HG02642 (cell line): ENCODE data around the gene PI4K2A.
A peak's percentile ranks its signal among the peaks of the same experiment; 100 is the strongest.

Experiments used
- ATAC-seq: cut with Tn5 transposase; IDR thresholded peaks from one replicate; pipeline ENCODE4 v1.9.1; 2021; ENCODE audit warnings: mild to moderate bottlenecking; ENCODE audit not compliant: unreplicated experiment, poor library complexity

The PI4K2A gene

GRCh38 chr10:97640174-97640867 lies at the start of gene PI4K2A:
TSS of gene PI4K2A (plus strand) at chr10:97640671. CDS start at chr10:97640743, 72 bp downstream.
- ATAC-seq: peak; percentile 99

- no peak for ATAC-seq
Observed at GRCh38 chr10:97590748-97591495, 49.5 kb upstream of the PI4K2A start.

GRCh38 chr10:97593421-97593820 lies 47.0 kb upstream of the PI4K2A start:
- ATAC-seq: no peak

- no peak for ATAC-seq
Observed at GRCh38 chr10:97596101-97597082, 44.1 kb upstream of the PI4K2A start.

GRCh38 chr10:97597778-97598177 lies 42.7 kb upstream of the PI4K2A start:
- no peak for ATAC-seq

- ATAC-seq: no peak
Observed at GRCh38 chr10:97598407-97599271, 41.8 kb upstream of the PI4K2A start.

GRCh38 chr10:97599272-97599619 lies 41.2 kb upstream of the PI4K2A start:
- ATAC-seq: no peak

GRCh38 chr10:97600616-97601015 lies 39.9 kb upstream of the PI4K2A start:
- no peak for ATAC-seq

- ATAC-seq: no peak
Observed at GRCh38 chr10:97601268-97602215, 38.9 kb upstream of the PI4K2A start.

GRCh38 chr10:97607095-97607636 lies 33.3 kb upstream of the PI4K2A start:
- no peak for ATAC-seq

GRCh38 chr10:97608991-97609561 lies 31.4 kb upstream of the PI4K2A start:
- no peak for ATAC-seq

- ATAC-seq: no peak
Observed at GRCh38 chr10:97611473-97611872, 29.0 kb upstream of the PI4K2A start.

GRCh38 chr10:97612386-97612785 lies 28.1 kb upstream of the PI4K2A start:
- ATAC-seq: no peak

GRCh38 chr10:97618285-97618684 lies 22.2 kb upstream of the PI4K2A start:
- no peak for ATAC-seq

GRCh38 chr10:97618733-97619132 lies 21.7 kb upstream of the PI4K2A start:
- no peak for ATAC-seq

- no peak for ATAC-seq
Observed at GRCh38 chr10:97623277-97623676, 17.2 kb upstream of the PI4K2A start.

- ATAC-seq: no peak
Observed at GRCh38 chr10:97627731-97628130, 12.7 kb upstream of the PI4K2A start.

- no peak for ATAC-seq
Observed at GRCh38 chr10:97628228-97628627, 12.2 kb upstream of the PI4K2A start.
